OCI-LY1 (cell line): ENCODE measurements around the gene LRG1.
A peak's percentile ranks its signal among the peaks of the same experiment; 100 is the strongest.

ENCODE experiments used
- H2AFZ ChIP-seq: fragments of 200-600 bp; sonication (generic), shearing (Covaris generic); 2 replicates; pipeline ENCODE4 v1.6.0; 2014; ENCODE audit warnings: antibody characterized with exemption, mild to moderate bottlenecking, low read length
- H3F3A ChIP-seq: fragments of 200-600 bp; sonication (generic), shearing (Covaris generic); 2 replicates; pipeline ENCODE4 v1.6.0; 2014; ENCODE audit warnings: mild to moderate bottlenecking, antibody characterized with exemption, low read length, moderate library complexity; ENCODE audit not compliant: insufficient read depth
- H3K27ac ChIP-seq: fragments of 200-600 bp; sonication (generic); 2 replicates; pipeline ENCODE4 v1.5.1; 2014; ENCODE audit warnings: low read length, mixed run types, mild to moderate bottlenecking, low read depth; ENCODE audit not compliant: poor library complexity, severe bottlenecking
- H3K27me3 ChIP-seq: fragments of 200-600 bp; sonication (generic); 2 replicates; pipeline ENCODE4 v1.6.0; 2014; ENCODE audit warnings: antibody characterized with exemption, mild to moderate bottlenecking, low read length, moderate library complexity; ENCODE audit not compliant: insufficient read depth
- H3K36me3 ChIP-seq: fragments of 200-600 bp; sonication (generic); 2 replicates; pipeline ENCODE4 v1.6.1; 2014; ENCODE audit warnings: mild to moderate bottlenecking, antibody characterized with exemption, low read length, moderate library complexity, mixed read lengths; ENCODE audit not compliant: insufficient read depth
- H3K4me1 ChIP-seq: fragments of 200-600 bp; sonication (generic); 2 replicates; pipeline ENCODE4 v1.5.1; 2014; ENCODE audit warnings: mild to moderate bottlenecking, low read length, moderate library complexity; ENCODE audit not compliant: insufficient read depth, severe bottlenecking
- H3K4me2 ChIP-seq: fragments of 200-600 bp; sonication (generic), shearing (Covaris generic); 2 replicates; pipeline ENCODE4 v1.6.1; 2014; ENCODE audit warnings: low read length
- H3K4me3 ChIP-seq: fragments of 200-600 bp; sonication (generic); 2 replicates; pipeline ENCODE4 v1.5.1; 2014; ENCODE audit warnings: low read length, low read depth, mild to moderate bottlenecking, mixed read lengths; ENCODE audit not compliant: poor library complexity, severe bottlenecking
- H3K79me2 ChIP-seq: fragments of 200-600 bp; shearing (Covaris generic); 2 replicates; pipeline ENCODE4 v1.6.1; 2016; ENCODE audit warnings: mixed run types, low read length, mixed read lengths; ENCODE audit not compliant: insufficient read depth
- H3K9ac ChIP-seq: fragments of 200-600 bp; sonication (generic), shearing (Covaris generic); 2 replicates; pipeline ENCODE4 v1.6.1; 2014; ENCODE audit warnings: mild to moderate bottlenecking, low read length, mixed read lengths
- H3K9me2 ChIP-seq: fragments of 200-600 bp; sonication (generic), shearing (Covaris generic); 2 replicates; pipeline ENCODE4 v1.6.1; 2014; ENCODE audit warnings: low read depth, mild to moderate bottlenecking, low read length, mixed read lengths
- H3K9me3 ChIP-seq: fragments of 200-600 bp; shearing (Covaris generic); 2 replicates; pipeline ENCODE4 v1.6.1; 2014; ENCODE audit warnings: low read length, mixed read lengths
- H4K20me1 ChIP-seq: fragments of 200-600 bp; sonication (generic), shearing (Covaris generic); 2 replicates; pipeline ENCODE4 v1.6.0; 2016; ENCODE audit warnings: mild to moderate bottlenecking, low read length; ENCODE audit not compliant: insufficient read depth
- EZH2 ChIP-seq: fragments of 200-600 bp; sonication (generic), shearing (Covaris generic); IDR thresholded peaks from 2 replicates; pipeline ENCODE4 v1.8.0; 2017; ENCODE audit warnings: borderline replicate concordance, mixed run types, mild to moderate bottlenecking, antibody characterized with exemption, low read length, moderate library complexity, mixed read lengths
- TF ChIP-seq, protein P1 (sequence below): fragments of 200-600 bp; sonication (generic), shearing (Covaris generic); IDR thresholded peaks from 2 replicates; pipeline ENCODE4 v1.5.1; 2017; ENCODE audit warnings: mild to moderate bottlenecking, antibody characterized with exemption, low read length, moderate library complexity, mixed read lengths

Gene LRG1

GRCh38 chr19:4524808-4525562 lies 14.9 kb downstream of the LRG1 start:
- H3K9ac ChIP-seq, result no peak overlapping the region

GRCh38 chr19:4523306-4524110 lies 16.3 kb downstream of the LRG1 start:
- no peak overlapping the region for H3K4me3 ChIP-seq
- H3K4me2 ChIP-seq, result no peak overlapping the region
- H3K9ac ChIP-seq, result no peak overlapping the region
- no peaks in the 10 kb centered on the region for H3K79me2 ChIP-seq
- no peaks in the 10 kb centered on the region for H3K9me2 ChIP-seq
- no peaks in the 10 kb centered on the region for H3K9me3 ChIP-seq
- no peak for TF ChIP-seq EZH2
- TF ChIP-seq, protein P1, sequence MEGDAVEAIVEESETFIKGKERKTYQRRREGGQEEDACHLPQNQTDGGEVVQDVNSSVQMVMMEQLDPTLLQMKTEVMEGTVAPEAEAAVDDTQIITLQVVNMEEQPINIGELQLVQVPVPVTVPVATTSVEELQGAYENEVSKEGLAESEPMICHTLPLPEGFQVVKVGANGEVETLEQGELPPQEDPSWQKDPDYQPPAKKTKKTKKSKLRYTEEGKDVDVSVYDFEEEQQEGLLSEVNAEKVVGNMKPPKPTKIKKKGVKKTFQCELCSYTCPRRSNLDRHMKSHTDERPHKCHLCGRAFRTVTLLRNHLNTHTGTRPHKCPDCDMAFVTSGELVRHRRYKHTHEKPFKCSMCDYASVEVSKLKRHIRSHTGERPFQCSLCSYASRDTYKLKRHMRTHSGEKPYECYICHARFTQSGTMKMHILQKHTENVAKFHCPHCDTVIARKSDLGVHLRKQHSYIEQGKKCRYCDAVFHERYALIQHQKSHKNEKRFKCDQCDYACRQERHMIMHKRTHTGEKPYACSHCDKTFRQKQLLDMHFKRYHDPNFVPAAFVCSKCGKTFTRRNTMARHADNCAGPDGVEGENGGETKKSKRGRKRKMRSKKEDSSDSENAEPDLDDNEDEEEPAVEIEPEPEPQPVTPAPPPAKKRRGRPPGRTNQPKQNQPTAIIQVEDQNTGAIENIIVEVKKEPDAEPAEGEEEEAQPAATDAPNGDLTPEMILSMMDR, result peak; percentile 58
- no peaks in the 10 kb centered on the region for H4K20me1 ChIP-seq
- no peak overlapping the region for H2AFZ ChIP-seq
- H3F3A ChIP-seq, result no peaks in the 10 kb centered on the region
- no peaks in the 10 kb centered on the region for H3K4me1 ChIP-seq
- no peak overlapping the region for H3K27ac ChIP-seq
- no peaks in the 10 kb centered on the region for H3K27me3 ChIP-seq
- H3K36me3 ChIP-seq, result no peaks in the 10 kb centered on the region

More at GRCh38 chr19:4524808-4525562, 14.9 kb downstream of the LRG1 start:
- Histone ChIP-seq H3K9me3 (no peaks in the 10 kb centered on the region), H3K36me3 (no peaks in the 10 kb centered on the region), H4K20me1 (no peaks in the 10 kb centered on the region), H2AFZ (no peak overlapping the region), H3K4me3 (no peak overlapping the region), H3K79me2 (no peaks in the 10 kb centered on the region), H3F3A (no peaks in the 10 kb centered on the region), H3K4me1 (no peaks in the 10 kb centered on the region), H3K27me3 (no peaks in the 10 kb centered on the region), H3K27ac (no peak overlapping the region), H3K9me2 (no peaks in the 10 kb centered on the region), H3K4me2 (no peak overlapping the region)
- TF ChIP-seq, protein P1, result peak; percentile 56
- TF ChIP-seq EZH2, result no peak

DNA sequence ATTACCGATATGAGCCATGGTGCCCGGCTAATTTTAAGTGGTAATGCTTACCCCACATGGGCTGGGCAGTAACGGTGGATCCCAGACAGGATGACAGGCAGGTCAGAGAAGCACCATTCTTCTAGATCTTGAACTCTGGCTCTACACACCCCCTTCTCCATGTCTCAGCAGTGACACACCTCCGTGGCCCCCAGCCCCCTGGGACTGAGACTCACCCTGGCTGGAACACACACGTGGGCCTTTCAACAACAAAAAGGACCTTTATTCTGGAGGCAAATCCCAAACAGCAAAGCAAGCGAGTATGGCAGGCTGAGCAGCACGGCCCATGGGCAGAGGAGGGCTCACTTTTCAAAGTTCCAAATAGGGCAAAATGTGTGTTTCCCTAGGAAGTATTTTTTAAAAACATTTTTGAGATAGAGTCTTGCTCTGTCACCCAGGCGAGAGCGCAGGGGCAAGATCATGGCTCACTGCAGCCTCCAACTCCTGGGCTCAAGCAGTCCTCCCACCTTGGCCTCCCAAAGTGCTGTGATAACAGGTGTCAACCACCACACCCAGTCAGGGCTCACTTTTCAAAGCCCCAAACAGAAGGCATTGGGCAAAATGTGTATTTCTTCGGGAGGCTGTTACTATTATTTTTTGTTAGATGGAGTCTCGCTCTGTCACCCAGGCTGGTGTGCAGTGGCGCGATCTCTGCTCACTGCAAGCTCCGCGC lies 17.4 kb downstream of the LRG1 start:
- Histone ChIP-seq H4K20me1 (no peaks in the 10 kb centered on the region), H2AFZ (no peak overlapping the region), H3K79me2 (no peaks in the 10 kb centered on the region), H3K27ac (no peak overlapping the region), H3K9me2 (no peaks in the 10 kb centered on the region), H3K4me1 (no peaks in the 10 kb centered on the region), H3F3A (no peaks in the 10 kb centered on the region), H3K9me3 (no peaks in the 10 kb centered on the region), H3K4me3 (no peak overlapping the region), H3K4me2 (no peak overlapping the region), H3K36me3 (no peaks in the 10 kb centered on the region), H3K9ac (no peak overlapping the region), H3K27me3 (no peaks in the 10 kb centered on the region)
- TF ChIP-seq, protein P1, result no peak
- TF ChIP-seq EZH2, result no peak
